ENCODE results near the gene PCDHGA6. TPM values are rescaled to one million over a fixed set of nuclear protein-coding genes. Genes with fewer than 3 reads are reported as not detected.
A peak's percentile ranks its signal among the peaks of the same experiment; 100 is the strongest.
"Not testable (repeated sequence)": the region's sequence is repeated elsewhere in the genome, so short reads cannot be mapped to it uniquely, and the experiment has no call there.

Gene PCDHGA6
- total RNA-seq, 1 experiment from 2014 or later: 1.3 TPM

DNA sequence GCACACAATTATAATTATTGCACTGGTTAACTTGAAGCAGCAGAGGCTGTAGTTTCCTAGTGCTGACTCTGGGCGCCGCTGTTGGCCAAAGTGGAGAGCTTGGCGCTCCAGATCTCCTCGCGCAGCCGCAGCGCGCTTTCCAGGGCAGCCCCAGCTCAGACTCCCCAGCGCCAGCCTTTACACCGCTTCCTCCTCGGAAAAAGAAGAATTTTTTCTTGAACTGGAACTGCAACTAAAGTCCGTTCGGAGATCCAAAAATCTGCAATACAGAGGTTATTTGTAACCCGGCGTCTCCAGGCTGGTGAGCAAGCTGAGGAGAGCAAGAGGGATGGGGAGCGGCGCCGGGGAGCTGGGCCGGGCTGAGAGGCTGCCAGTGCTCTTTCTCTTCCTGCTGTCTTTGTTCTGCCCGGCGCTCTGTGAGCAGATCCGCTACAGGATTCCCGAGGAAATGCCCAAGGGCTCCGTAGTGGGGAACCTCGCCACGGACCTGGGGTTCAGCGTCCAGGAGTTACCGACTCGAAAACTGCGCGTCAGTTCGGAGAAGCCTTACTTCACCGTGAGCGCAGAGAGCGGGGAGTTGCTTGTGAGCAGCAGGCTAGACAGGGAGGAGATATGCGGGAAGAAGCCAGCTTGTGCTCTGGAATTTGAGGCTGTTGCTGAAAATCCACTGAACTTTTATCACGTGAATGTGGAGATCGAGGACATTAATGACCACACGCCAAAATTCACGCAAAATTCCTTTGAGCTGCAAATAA is 14.0 kb downstream of the PCDHGA6 start, which contains the start of gene PCDHGB4:
TSS of gene PCDHGB4 (plus strand) at position 142 of the 755 bp plus-strand sequence. CDS start at position 329, 187 bp downstream.
- H3K9me2 ChIP-seq (replicated peaks; ENCODE audit: low read length); H3K4me1 ChIP-seq (ENCODE audit: insufficient read depth, low read length); CTCF ChIA-PET; H3K4me3 ChIP-seq (ENCODE audit: low read length); H3K9ac ChIP-seq (ENCODE audit: low read length); H4K20me1 ChIP-seq (ENCODE audit: low read length); H3F3A ChIP-seq (ENCODE audit: low read length, unreplicated experiment); H3K4me2 ChIP-seq (ENCODE audit: low read length); H3K27me3 ChIP-seq (ENCODE audit: low read length); H3K36me3 ChIP-seq (ENCODE audit: low read depth, low read length); H3K79me2 ChIP-seq (ENCODE audit: low read length); BruUV-seq (replicated peaks); H3K27ac ChIP-seq (ENCODE audit: low read length); H3K9me3 ChIP-seq (ENCODE audit: low read length); POLR2A ChIA-PET (ENCODE audit: unreplicated experiment); H2AFZ ChIP-seq (ENCODE audit: low read length); intact Hi-C loops (cut with micrococcal nuclease): not testable (repeated sequence)
- TF ChIP-seq, protein P1, sequence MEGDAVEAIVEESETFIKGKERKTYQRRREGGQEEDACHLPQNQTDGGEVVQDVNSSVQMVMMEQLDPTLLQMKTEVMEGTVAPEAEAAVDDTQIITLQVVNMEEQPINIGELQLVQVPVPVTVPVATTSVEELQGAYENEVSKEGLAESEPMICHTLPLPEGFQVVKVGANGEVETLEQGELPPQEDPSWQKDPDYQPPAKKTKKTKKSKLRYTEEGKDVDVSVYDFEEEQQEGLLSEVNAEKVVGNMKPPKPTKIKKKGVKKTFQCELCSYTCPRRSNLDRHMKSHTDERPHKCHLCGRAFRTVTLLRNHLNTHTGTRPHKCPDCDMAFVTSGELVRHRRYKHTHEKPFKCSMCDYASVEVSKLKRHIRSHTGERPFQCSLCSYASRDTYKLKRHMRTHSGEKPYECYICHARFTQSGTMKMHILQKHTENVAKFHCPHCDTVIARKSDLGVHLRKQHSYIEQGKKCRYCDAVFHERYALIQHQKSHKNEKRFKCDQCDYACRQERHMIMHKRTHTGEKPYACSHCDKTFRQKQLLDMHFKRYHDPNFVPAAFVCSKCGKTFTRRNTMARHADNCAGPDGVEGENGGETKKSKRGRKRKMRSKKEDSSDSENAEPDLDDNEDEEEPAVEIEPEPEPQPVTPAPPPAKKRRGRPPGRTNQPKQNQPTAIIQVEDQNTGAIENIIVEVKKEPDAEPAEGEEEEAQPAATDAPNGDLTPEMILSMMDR (conservative IDR thresholded peaks at IDR 0.05; ENCODE audit: low read depth, low read length): peak; percentile 31
- ATAC-seq (peak; percentile 35), DNase-seq (peak; percentile 23)

DNA sequence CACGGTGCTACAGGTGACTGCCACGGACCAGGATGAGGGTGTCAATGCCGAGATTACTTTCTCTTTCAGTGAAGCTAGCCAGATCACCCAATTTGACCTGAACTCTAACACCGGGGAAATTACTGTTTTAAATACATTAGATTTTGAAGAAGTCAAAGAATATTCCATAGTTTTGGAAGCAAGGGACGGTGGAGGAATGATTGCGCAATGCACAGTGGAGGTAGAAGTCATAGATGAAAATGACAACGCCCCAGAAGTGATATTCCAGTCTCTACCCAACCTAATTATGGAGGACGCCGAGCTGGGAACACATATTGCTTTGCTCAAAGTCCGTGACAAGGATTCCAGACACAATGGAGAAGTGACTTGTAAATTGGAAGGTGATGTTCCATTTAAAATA is 15.0 kb downstream of the PCDHGA6 start:
- H3K4me2 ChIP-seq (ENCODE audit: low read length): no peak overlapping the region
- DNase-seq (no peak), ATAC-seq (no peak)
- no peaks in the 10 kb centered on the region for H3K9me2 ChIP-seq (replicated peaks; ENCODE audit: low read length)
- no peak overlapping the region for H3K27ac ChIP-seq (ENCODE audit: low read length)
- H3K4me3 ChIP-seq (ENCODE audit: low read length): no peak overlapping the region
- H3K4me1 ChIP-seq (ENCODE audit: insufficient read depth, low read length): no peaks in the 10 kb centered on the region
- H3F3A ChIP-seq (ENCODE audit: low read length, unreplicated experiment): no peaks in the 10 kb centered on the region
- ChIA-PET POLR2A (ENCODE audit: unreplicated experiment) (interaction anchor here (0.6 kb wide), 1 partner anchor 41 kb away, joined by 10 read pairs; no protein-coding TSS in a partner anchor), CTCF (no interaction called here)
- intact Hi-C loops (cut with micrococcal nuclease): no loop called here
- no TSS peak for BruUV-seq (replicated peaks)
- H3K36me3 ChIP-seq (ENCODE audit: low read depth, low read length): no peaks in the 10 kb centered on the region
- 0 out of 2 replicates have a peak, but pooled peaks cover 6% of the 10 kb centered on the region for H3K9me3 ChIP-seq (ENCODE audit: low read length)
- no peak overlapping the region for H2AFZ ChIP-seq (ENCODE audit: low read length)
- no peaks in the 10 kb centered on the region for H3K27me3 ChIP-seq (ENCODE audit: low read length)
- no peak overlapping the region for H3K9ac ChIP-seq (ENCODE audit: low read length)
- TF ChIP-seq EZH2 (IDR thresholded peaks at IDR 0.05; ENCODE audit: low read length, unreplicated experiment): no peak
- TF ChIP-seq, protein P1 (conservative IDR thresholded peaks at IDR 0.05; ENCODE audit: low read depth, low read length): no peak
- TF ChIP-seq EZH2phosphoT487 (IDR thresholded peaks at IDR 0.05; ENCODE audit: borderline replicate concordance, low read length): no peak
- no peaks in the 10 kb centered on the region for H4K20me1 ChIP-seq (ENCODE audit: low read length)
- no peaks in the 10 kb centered on the region for H3K79me2 ChIP-seq (ENCODE audit: low read length)

Measured in PC-3 (cell line).